HCT116 (cell line): ENCODE measurements around the gene NABP2. TPM values are rescaled to one million over a fixed set of nuclear protein-coding genes. Genes with fewer than 3 reads are reported as not detected.

Experiments used
- ATAC-seq: fragments of 200-7000 bp; cut with Tn5 transposase; 2 replicates; pipeline ENCODE4 v1.9.1; 2020; ENCODE audit warnings: mild to moderate bottlenecking, moderate library complexity
- BruUV-seq: library from RNA; stranded (reverse); fragments of 400-500 nt; replicated peaks from 2 replicates; lab custom pipeline; 2021; lab: Mats Ljungman, UMichigan
- CTCF ChIA-PET: fragments of 300-600 bp; sonication (Branson Sonifier 250); formaldehyde crosslinking; loops from one replicate; lab custom pipeline; 2021; ENCODE audit warnings: antibody characterized with exemption; lab: Charles Lee
- POLR2A ChIA-PET: fragments of 300-600, 350-600 bp; sonication (Branson Sonifier 250); formaldehyde crosslinking; loops from one replicate; lab custom pipeline; 2021; ENCODE audit warnings: antibody characterized with exemption; lab: Charles Lee
- RAD21 ChIA-PET, 2 experiments: fragments of 300-600 bp; sonication (Branson Sonifier 250); formaldehyde crosslinking; loops; one replicate each; lab custom pipeline; 2023; ENCODE audit warnings: low total read pairs in 2 of 2; ENCODE audit not compliant: uncharacterized antibody in 2 of 2, unreplicated experiment in 2 of 2, low non-redundant PET in 1 of 2; lab: Charles Lee
- DNase-seq: peaks from one replicate; pipeline ENCODE4 v3.0.0-alpha.2; 2010; ENCODE audit warnings: low read depth, low spot score
- H2AFZ ChIP-seq: fragments of 200-600 bp; shearing (Covaris generic), sonication (generic); 2 replicates; pipeline ENCODE4 v1.6.1; 2017; ENCODE audit warnings: low read depth, mixed run types, mixed read lengths, antibody characterized with exemption, low read length; ENCODE audit not compliant: poor library complexity, severe bottlenecking
- H3K27ac ChIP-seq: 2 replicates; pipeline ENCODE4 v1.5.1; 2012; ENCODE audit warnings: low read depth, low read length
- H3K27me3 ChIP-seq: fragments of 200-600 bp; sonication (generic); 2 replicates; pipeline ENCODE4 v1.6.1; 2016; ENCODE audit warnings: mixed run types, low read length, mixed read lengths; ENCODE audit not compliant: insufficient read depth
- H3K36me3 ChIP-seq, 2 experiments: fragments of 200-500 bp in 1 of 2; fragments of 200-600 bp in 1 of 2; sonication (Bioruptor generic) in 1 of 2; sonication (generic) in 1 of 2; 2 replicates each; pipeline versions ENCODE4 v1.5.1 to v1.6.1; 2014 to 2016; ENCODE audit warnings: low read length in 2 of 2, inconsistent platforms in 1 of 2, mixed read lengths in 1 of 2, mixed run types in 1 of 2; ENCODE audit not compliant: insufficient read depth in 2 of 2, control insufficient read depth in 1 of 2
- H3K4me1 ChIP-seq, 2 experiments: fragments of 200-600 bp in 1 of 2; sonication (generic) in 1 of 2; 2 replicates each; pipeline versions ENCODE4 v1.5.1 to v1.6.1; 2012 to 2017; ENCODE audit warnings: low read length in 2 of 2, inconsistent platforms in 1 of 2, mild to moderate bottlenecking in 1 of 2, mixed read lengths in 1 of 2, mixed run types in 1 of 2, moderate library complexity in 1 of 2; ENCODE audit not compliant: insufficient read depth in 2 of 2, control insufficient read depth in 1 of 2
- H3K4me2 ChIP-seq: fragments of 200-600 bp; sonication (generic); 2 replicates; pipeline ENCODE4 v1.6.1; 2017; ENCODE audit warnings: mixed run types, low read length, mixed read lengths
- H3K4me3 ChIP-seq, 2 experiments: fragments of 200-600 bp in 1 of 2; sonication (generic) in 1 of 2; replicated peaks in 1 of 2; 2 replicates each; pipeline ENCODE4 v1.5.1; 2011 to 2016; ENCODE audit warnings: low read length in 2 of 2, control low read depth in 1 of 2, low read depth in 1 of 2, mild to moderate bottlenecking in 1 of 2, mixed read lengths in 1 of 2, mixed run types in 1 of 2
- H3K79me2 ChIP-seq: fragments of 200-600 bp; sonication (generic); 2 replicates; pipeline ENCODE4 v1.6.1; 2017; ENCODE audit warnings: mild to moderate bottlenecking, mixed run types, low read length, moderate library complexity, mixed read lengths; ENCODE audit not compliant: insufficient read depth
- H3K9ac ChIP-seq: fragments of 200-600 bp; sonication (generic); 2 replicates; pipeline ENCODE4 v1.6.1; 2016; ENCODE audit warnings: low read length, mixed read lengths
- H3K9me2 ChIP-seq: fragments of 200-600 bp; sonication (generic), shearing (Covaris generic); 2 replicates; pipeline ENCODE4 v1.6.1; 2017; ENCODE audit warnings: mixed run types, mild to moderate bottlenecking, moderate library complexity; ENCODE audit not compliant: insufficient read depth
- H3K9me3 ChIP-seq, 2 experiments: fragments of 200-500 bp in 1 of 2; fragments of 200-600 bp in 1 of 2; sonication (Bioruptor generic) in 1 of 2; sonication (generic) in 1 of 2; 2 replicates each; pipeline ENCODE4 v1.6.1; 2014 to 2017; ENCODE audit warnings: low read length in 2 of 2, mixed read lengths in 2 of 2, inconsistent platforms in 1 of 2, low read depth in 1 of 2, mild to moderate bottlenecking in 1 of 2, mixed run types in 1 of 2, moderate library complexity in 1 of 2; ENCODE audit not compliant: control insufficient read depth in 1 of 2, insufficient read depth in 1 of 2
- H4K20me1 ChIP-seq: fragments of 200-600 bp; sonication (generic), shearing (Covaris generic); 2 replicates; pipeline ENCODE4 v1.6.1; 2017; ENCODE audit warnings: mixed run types, mild to moderate bottlenecking, moderate library complexity; ENCODE audit not compliant: insufficient read depth
- FOSL1 ChIP-seq: IDR thresholded peaks from 2 replicates; pipeline ENCODE4 v1.6.1; 2012; ENCODE audit warnings: low read depth
- POLR2AphosphoS5 ChIP-seq: IDR thresholded peaks from 2 replicates; pipeline ENCODE4 v1.6.1; 2011; ENCODE audit warnings: mild to moderate bottlenecking, low read depth, low read length, moderate library complexity
- SRF ChIP-seq: IDR thresholded peaks from 2 replicates; pipeline ENCODE4 v1.6.1; 2012; ENCODE audit warnings: low read depth
- intact Hi-C: fragments of 100-400 bp; cut with micrococcal nuclease; formaldehyde crosslinking; loops from 2 replicates; pipeline ENCODE4 v1.10.0; 2022
- total RNA-seq: library from RNA; stranded (reverse); gene quantifications from one replicate; pipeline ENCODE4 v1.2.1, GENCODE V29; 2021; ENCODE audit not compliant: unreplicated experiment
- TF ChIP-seq, protein P1 (sequence below), 3 experiments: fragments of 200-600 bp in 1 of 3; sonication (generic) in 1 of 3; IDR thresholded peaks in 2 of 3; conservative IDR thresholded peaks in 1 of 3; 2 replicates each; pipeline ENCODE4 v1.5.1; 2012 to 2017; ENCODE audit warnings: low read depth in 2 of 3, low read length in 2 of 3, antibody characterized with exemption in 1 of 3, borderline replicate concordance in 1 of 3, control low read depth in 1 of 3, mild to moderate bottlenecking in 1 of 3, mixed read lengths in 1 of 3, mixed run types in 1 of 3, moderate library complexity in 1 of 3; ENCODE audit not compliant: insufficient read depth in 1 of 3

The NABP2 gene
- total RNA-seq, 1 experiment from 2014 or later: 52.9 TPM

DNA sequence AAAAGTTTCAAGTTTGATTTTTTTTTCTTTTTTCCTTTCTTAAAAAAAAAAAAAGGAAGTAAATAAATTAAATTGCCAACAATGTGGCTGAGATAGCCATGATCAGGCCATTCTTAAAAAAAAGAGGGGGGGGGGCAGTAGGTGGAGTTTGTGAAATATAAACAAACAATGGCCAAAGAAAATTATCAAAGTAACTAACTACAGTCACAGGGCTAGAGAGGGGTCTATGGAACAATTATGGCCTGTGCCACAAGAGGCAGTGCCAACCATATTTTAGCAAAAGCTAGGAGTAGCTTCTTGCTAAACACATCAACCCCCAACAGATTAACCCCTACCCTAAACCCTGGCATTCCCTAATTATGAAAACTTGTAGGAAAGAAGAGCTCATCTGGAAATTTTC, 18.7 kb upstream of the NABP2 start:
- CTCF ChIA-PET: interaction anchor here (0.5 to 2.2 kb wide), 4 partner anchors 78 to 331 kb away, joined by 3 to 13 read pairs (median 4); partner anchors contain the start of gene ESYT1

More for the DNA sequence above, 18.7 kb upstream of the NABP2 start:
- intact Hi-C loops: loop anchor here (5.0 kb wide), 1 partner anchor 257 kb away; no protein-coding TSS in a partner anchor
- Histone ChIP-seq H3K27ac (no peak overlapping the region), H3K9me2 (no peaks in the 10 kb centered on the region), H3K4me3 (no peak overlapping the region), H3K36me3 (peaks cover 21% of the 10 kb centered on the region in 2 experiments), H3K4me2 (no peak overlapping the region), H3K79me2 (no peaks in the 10 kb centered on the region), H3K4me1 (no peaks in the 10 kb centered on the region), H3K9me3 (no peaks in the 10 kb centered on the region), H3K27me3 (no peaks in the 10 kb centered on the region), H2AFZ (no peak overlapping the region), H4K20me1 (no peaks in the 10 kb centered on the region), H3K9ac (no peak overlapping the region)
- ChIA-PET POLR2A (interaction anchor here (1.1 to 2.4 kb wide), 3 partner anchors 11 to 78 kb away, joined by 3 to 13 read pairs (median 4); partner anchors contain the start of genes ESYT1 and RNF41), RAD21 (interaction anchor here in 1 of 2 experiments (1.3 kb wide), 1 partner anchor 17 kb away, joined by 5 read pairs; the partner anchor contains the start of gene RNF41)
- no TSS peak for BruUV-seq
- ATAC-seq (0 out of 2 replicates have a peak, but pooled peaks have one; percentile 32), DNase-seq (no peak)
- TF ChIP-seq SRF: no peak
- TF ChIP-seq FOSL1: no peak
- TF ChIP-seq, protein P1, sequence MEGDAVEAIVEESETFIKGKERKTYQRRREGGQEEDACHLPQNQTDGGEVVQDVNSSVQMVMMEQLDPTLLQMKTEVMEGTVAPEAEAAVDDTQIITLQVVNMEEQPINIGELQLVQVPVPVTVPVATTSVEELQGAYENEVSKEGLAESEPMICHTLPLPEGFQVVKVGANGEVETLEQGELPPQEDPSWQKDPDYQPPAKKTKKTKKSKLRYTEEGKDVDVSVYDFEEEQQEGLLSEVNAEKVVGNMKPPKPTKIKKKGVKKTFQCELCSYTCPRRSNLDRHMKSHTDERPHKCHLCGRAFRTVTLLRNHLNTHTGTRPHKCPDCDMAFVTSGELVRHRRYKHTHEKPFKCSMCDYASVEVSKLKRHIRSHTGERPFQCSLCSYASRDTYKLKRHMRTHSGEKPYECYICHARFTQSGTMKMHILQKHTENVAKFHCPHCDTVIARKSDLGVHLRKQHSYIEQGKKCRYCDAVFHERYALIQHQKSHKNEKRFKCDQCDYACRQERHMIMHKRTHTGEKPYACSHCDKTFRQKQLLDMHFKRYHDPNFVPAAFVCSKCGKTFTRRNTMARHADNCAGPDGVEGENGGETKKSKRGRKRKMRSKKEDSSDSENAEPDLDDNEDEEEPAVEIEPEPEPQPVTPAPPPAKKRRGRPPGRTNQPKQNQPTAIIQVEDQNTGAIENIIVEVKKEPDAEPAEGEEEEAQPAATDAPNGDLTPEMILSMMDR (IDR thresholded peaks at IDR 0.05 in 2 of 3, conservative IDR thresholded peaks at IDR 0.05 in 1 of 3; ENCODE audit: borderline replicate concordance in 1 of 3, insufficient read depth in 1 of 3, low read depth in 2 of 3, low read length in 2 of 3): peak in 1 of 3 experiments; percentile 37; a peak in 1 of 6 replicates
- TF ChIP-seq POLR2AphosphoS5: no peak
